Activated CD4-positive, alpha-beta T cell treated with anti-CD3 and anti-CD28 coated beads, Interleukin-2, amount 50 U/mL, for 4 hours (primary cell): ENCODE data around the gene SCARF1.

Experiments used
- DNase-seq, 2 experiments: peaks; one replicate each; pipeline ENCODE4 v3.0.0-alpha.2; 2020

Gene SCARF1

DNA sequence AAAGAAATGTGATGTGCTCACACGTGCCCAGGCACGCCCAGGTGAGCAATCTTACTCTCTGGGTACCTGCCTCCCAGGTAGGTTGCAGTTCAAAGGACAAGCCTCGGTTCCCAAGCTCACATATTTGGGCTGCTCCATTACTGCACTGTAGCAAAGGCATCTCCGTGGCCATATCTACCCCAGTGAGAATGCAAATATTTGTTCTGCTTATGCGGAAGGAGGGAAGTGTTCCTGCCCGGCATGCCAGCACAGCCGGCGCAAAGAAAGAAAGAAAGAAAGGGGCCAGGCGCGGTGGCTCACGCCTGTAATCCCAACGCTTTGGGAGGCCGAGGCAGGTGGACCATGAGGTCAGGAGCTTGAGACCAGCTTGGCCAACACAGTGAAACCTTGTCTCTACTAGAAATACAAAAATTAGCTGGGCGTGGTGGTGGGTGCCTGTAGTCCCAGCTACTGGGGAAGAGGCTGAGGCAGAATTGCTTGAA is 47.6 kb downstream of the SCARF1 start:
- DNase-seq: no peak

DNA sequence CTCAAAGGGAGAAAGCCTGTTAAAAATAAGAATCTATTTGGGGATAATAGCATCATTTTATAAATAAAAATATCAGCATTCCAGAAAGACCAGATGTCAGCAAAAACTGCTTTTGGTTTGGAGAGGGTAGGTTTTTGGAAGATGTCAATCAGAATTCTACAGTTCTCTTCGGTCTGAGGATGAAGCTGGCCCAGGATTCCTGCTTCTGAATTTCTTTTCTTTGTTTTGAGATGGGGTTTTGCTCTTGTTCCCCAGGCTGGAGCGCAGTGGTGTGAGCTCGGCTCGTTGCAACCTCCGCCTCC is 52.0 kb downstream of the SCARF1 start:
- DNase-seq: no peak

- no peak for DNase-seq
Measured at GRCh38 chr17:1592751-1593629, 52.5 kb downstream of the SCARF1 start.

GRCh38 chr17:1591474-1592090 is 54.0 kb downstream of the SCARF1 start:
- no peak for DNase-seq

DNA sequence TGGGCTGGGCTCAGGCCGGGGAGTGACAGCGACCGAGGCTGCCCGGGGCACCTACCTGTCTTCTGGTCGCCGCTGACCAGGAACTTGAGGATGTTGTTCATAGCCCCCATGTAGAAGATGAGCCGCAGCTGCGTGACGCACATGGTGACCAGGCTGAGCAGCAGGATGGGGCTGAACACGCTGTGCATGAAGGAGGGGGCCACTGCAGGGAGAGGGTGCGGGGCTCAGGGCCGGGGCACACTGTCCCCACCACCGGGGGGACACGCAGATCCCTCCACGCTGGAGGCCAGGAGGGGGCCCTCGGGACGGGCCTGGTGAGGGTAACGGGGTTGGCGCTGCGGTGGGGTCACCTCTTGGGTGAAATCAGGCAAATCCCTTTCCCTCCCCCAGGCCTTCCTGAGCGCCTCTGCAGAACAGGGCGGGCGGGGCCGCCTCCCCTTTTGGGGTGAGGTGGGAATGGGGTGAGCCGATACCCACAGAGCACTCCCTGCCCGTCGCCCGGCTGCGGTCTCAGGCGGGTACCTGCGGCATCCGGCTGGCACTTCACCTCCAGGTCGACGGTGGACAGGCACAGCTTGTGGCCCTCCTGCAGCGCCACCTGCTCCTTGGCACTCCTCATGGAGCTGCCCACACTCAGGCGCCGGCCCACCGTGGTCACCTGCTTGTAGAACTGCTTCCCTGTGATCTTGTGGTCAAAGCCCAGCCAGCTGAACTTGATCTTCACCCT is 54.6 kb downstream of the SCARF1 start:
- DNase-seq: no peak

GRCh38 chr17:1590029-1590746 is 55.3 kb downstream of the SCARF1 start:
- DNase-seq: no peak

GRCh38 chr17:1588821-1589585 is 56.5 kb downstream of the SCARF1 start:
- no peak for DNase-seq

DNA sequence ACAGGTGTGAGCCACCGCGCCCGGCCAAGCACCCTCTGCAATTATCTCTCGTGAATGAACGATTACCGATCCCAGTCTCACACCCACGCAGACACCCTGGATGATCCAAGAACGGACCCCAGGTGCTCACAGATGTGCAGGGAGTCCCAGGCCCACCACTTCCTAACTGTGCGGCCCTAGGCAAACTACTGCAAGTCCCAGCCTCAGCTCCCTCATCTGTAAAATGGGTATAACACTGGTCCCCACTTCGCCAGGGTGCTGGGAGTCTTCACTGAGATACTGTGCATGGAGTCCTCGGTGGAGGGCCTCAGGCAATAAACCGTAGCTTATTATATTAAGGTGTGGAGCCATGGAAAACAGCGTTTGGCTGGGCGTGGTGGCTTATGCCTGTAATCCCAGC is 61.4 kb downstream of the SCARF1 start:
- no peak for DNase-seq
